Naive B cell (primary cell): ENCODE results near the gene CENPS. TPM values are rescaled to one million over a fixed set of nuclear protein-coding genes. Genes with fewer than 3 reads are reported as not detected.
A peak's percentile ranks its signal among the peaks of the same experiment; 100 is the strongest.
"Not testable (repeated sequence)": the region's sequence is repeated elsewhere in the genome, so short reads cannot be mapped to it uniquely, and the experiment has no call there.

Source experiments
- ATAC-seq, 2 donors: fragments of 150-1000 bp; cut with Tn5 transposase; 2 replicates each; pipeline ENCODE4 v1.10.0; 2021; ENCODE audit warnings: low read depth in 2 of 2, mild to moderate bottlenecking in 2 of 2, moderate library complexity in 2 of 2
- DNase-seq: peaks from one replicate; pipeline ENCODE4 v3.0.0; 2022
- H3K27ac Mint-ChIP-seq, 6 donors: one replicate each; pipeline ENCODE4 v1.8.0; 2020 to 2022; ENCODE audit warnings: mild to moderate bottlenecking in 6 of 6, mixed read lengths in 6 of 6, moderate library complexity in 5 of 6, inconsistent platforms in 2 of 6
- H3K27me3 Mint-ChIP-seq, 3 donors: one replicate each; pipeline ENCODE4 v1.8.0; 2021 to 2022; ENCODE audit warnings: mixed read lengths in 3 of 3, mild to moderate bottlenecking in 1 of 3
- H3K36me3 Mint-ChIP-seq, 2 donors: one replicate each; pipeline ENCODE4 v1.8.0; 2020 to 2022; ENCODE audit warnings: mixed read lengths in 2 of 2, inconsistent platforms in 1 of 2, mild to moderate bottlenecking in 1 of 2
- H3K4me1 Mint-ChIP-seq, 3 donors: one replicate each; pipeline ENCODE4 v1.8.0; 2020 to 2022; ENCODE audit warnings: mixed read lengths in 3 of 3, inconsistent platforms in 1 of 3, mild to moderate bottlenecking in 1 of 3, moderate library complexity in 1 of 3
- H3K4me3 Mint-ChIP-seq, 8 donors: one replicate each; pipeline ENCODE4 v1.8.0; 2020 to 2022; ENCODE audit warnings: mild to moderate bottlenecking in 8 of 8, mixed read lengths in 8 of 8, moderate library complexity in 8 of 8, inconsistent platforms in 2 of 8
- H3K9me3 Mint-ChIP-seq, 7 donors: one replicate each; pipeline ENCODE4 v1.8.0; 2020 to 2022; ENCODE audit warnings: mixed read lengths in 7 of 7, mild to moderate bottlenecking in 5 of 7, inconsistent platforms in 2 of 7, moderate library complexity in 1 of 7
- polyA plus RNA-seq, 6 donors: library from polyadenylated mRNA; unstranded; fragments of 300-500 nt; fragmentation: Illumina TruSeq; gene quantifications; one replicate each; pipeline ENCODE4 v1.2.3, GENCODE V29; 2021; ENCODE audit warnings: low read depth in 6 of 6

The CENPS gene
- polyA plus RNA-seq, 6 donors from 2014 or later: 10.1 to 21.3 (median 14.2) TPM

DNA sequence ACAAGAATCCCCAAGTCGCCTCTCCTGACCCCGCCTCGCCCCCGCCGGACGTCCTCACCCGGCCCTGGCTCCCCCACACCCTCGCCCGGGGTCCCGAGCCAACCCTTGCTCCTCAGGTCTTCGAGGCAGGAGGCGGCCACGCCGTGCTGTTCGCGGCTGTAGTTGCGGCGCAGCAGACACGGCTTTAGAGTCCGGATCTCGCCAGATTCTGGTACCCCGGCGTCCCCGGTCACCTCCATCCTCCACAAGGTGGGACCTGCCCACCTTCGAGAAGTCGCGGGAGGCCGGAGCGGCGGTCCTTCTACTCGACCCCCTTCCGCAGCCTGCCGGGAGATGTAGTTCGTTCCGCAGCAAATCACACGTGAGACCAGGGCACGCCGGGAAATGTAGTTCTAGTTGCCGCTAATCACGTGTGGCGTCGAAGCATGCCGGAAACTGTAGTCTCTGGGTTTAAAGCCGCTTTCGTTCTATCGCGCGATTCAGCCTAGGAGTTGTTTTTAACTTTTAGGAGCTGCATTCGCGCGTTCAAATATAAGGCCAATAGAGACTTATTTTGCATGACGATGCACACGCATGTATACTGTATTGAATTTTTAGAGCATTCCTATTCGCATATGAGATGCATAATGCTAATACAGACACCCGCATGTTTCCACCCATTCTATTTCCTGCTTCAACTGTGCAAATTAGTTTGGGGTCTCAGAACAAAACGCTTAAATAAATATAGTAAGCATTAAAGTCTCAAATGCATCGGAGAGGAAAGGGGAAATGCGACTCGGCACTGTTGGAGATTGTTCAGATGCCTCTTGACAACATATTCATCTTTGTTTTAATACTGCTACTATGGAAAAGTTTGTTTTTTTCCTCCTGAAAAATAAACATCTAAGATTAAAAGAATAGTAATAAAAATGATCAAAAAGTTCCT is 42.2 kb downstream of the CENPS start, which contains the start of gene DFFA:
Gene DFFA, minus strand, starts transcription at position 310 of the 925 bp plus-strand sequence. Its CDS starts 71 bp downstream, at position 239.
- peak within 1 kb of the TSS; percentile 95 to 99 (median 98) for H3K4me3 Mint-ChIP-seq
- H3K4me1 Mint-ChIP-seq: peaks cover 38 to 60% (median 52%) of the 10 kb centered on the region in 3 donors
- peak within 1 kb of the TSS; percentile 82 to 96 (median 94) for H3K27ac Mint-ChIP-seq
- no peaks in the 10 kb centered on the region for H3K27me3 Mint-ChIP-seq
- no peaks in the 10 kb centered on the region for H3K9me3 Mint-ChIP-seq
- peak; percentile 89 for DNase-seq
- peaks cover 7 to 8% of the 10 kb centered on the region in 2 donors for H3K36me3 Mint-ChIP-seq
- ATAC-seq: peak; percentile 85

GRCh38 chr1:10473145-10473765 is 43.0 kb downstream of the CENPS start:
- peak overlapping the region in 1 of 6 donors; percentile 82 for H3K27ac Mint-ChIP-seq
- peak overlapping the region; percentile 38 to 99 (median 96) for H3K4me3 Mint-ChIP-seq
- H3K36me3 Mint-ChIP-seq: peaks cover 1% of the 10 kb centered on the region in 2 donors
- ATAC-seq (no peak), DNase-seq (no peak)
- H3K27me3 Mint-ChIP-seq: no peaks in the 10 kb centered on the region
- no peaks in the 10 kb centered on the region for H3K9me3 Mint-ChIP-seq
- peaks cover 31 to 57% (median 44%) of the 10 kb centered on the region in 3 donors for H3K4me1 Mint-ChIP-seq

- DNase-seq, H3K36me3 Mint-ChIP-seq, H3K27me3 Mint-ChIP-seq, ATAC-seq, H3K9me3 Mint-ChIP-seq: not testable (repeated sequence)
- Mint-ChIP-seq H3K27ac (peak overlapping the region in 4 of 6 donors; percentile 84 to 96 (median 94)), H3K4me1 (peaks cover 31 to 57% (median 48%) of the 10 kb centered on the region in 3 donors), H3K4me3 (peak overlapping the region; percentile 86 to 97 (median 92))
Observed at GRCh38 chr1:10474309-10474612, 44.0 kb downstream of the CENPS start.

DNA sequence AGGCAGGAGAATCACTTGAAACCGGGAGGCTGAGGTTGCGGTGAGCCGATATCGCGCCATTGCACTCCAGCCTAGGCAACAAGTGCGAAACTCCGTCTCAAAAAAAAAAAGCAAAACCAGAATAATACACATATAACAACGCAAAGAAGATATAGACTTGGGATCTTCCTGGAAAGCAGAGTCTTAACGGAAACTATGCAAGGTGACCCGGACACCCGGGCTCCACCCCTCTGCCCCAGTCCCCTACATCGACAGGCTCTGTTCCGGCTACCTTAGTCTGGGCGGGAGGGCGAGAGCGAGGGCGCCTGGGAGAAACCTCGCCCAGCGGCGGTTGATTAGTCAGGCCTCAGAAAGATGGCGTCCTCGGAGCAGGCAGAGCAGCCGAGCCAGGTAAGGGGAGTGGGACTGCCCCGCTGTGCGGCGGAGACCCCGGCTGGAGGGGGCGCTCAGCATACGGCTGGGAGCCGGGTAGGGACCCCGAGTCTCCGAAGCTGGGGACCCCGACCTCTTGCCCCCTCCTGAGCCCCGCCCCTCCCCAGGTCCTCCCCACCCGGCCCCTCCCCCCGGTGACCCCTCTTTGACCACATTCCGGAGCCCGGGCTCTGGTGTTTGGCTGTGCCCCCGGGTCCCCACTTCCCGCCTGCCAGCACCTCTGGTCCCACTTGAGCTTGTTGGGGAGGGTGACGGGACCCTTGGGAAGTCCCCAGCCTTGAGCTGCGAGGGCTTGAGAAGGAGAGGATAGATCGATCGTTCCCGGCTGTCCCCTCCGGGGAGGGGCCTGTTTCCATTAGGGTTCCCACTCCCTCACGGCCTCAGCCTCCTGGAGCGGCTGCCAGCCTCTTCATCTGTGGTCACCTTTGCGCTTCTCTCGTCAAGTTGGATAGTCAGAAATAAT is 44.6 kb downstream of the CENPS start, which contains the start of gene PEX14:
Gene PEX14, plus strand, starts transcription at position 338 of the 895 bp plus-strand sequence. Its CDS starts 17 bp downstream, at position 355.
- Mint-ChIP-seq H3K4me1 (peaks cover 35 to 60% (median 53%) of the 10 kb centered on the region in 3 donors), H3K9me3 (no peaks in the 10 kb centered on the region), H3K27ac (peak within 1 kb of the TSS; percentile 71 to 96 (median 92)), H3K4me3 (peak within 1 kb of the TSS; percentile 86 to 97 (median 94)), H3K27me3 (no peaks in the 10 kb centered on the region), H3K36me3 (no peaks in the 10 kb centered on the region)
- ATAC-seq (peak; percentile 78 to 80), DNase-seq (peak; percentile 76)

GRCh38 chr1:10475510-10475909 is 45.3 kb downstream of the CENPS start:
- ATAC-seq: no peak
- no peaks in the 10 kb centered on the region for H3K27me3 Mint-ChIP-seq
- DNase-seq: no peak
- no peaks in the 10 kb centered on the region for H3K36me3 Mint-ChIP-seq
- peaks cover 35 to 60% (median 53%) of the 10 kb centered on the region in 3 donors for H3K4me1 Mint-ChIP-seq
- no peaks in the 10 kb centered on the region for H3K9me3 Mint-ChIP-seq
- H3K27ac Mint-ChIP-seq: peak overlapping the region in 5 of 6 donors; percentile 84 to 96 (median 90)
- H3K4me3 Mint-ChIP-seq: peak overlapping the region; percentile 86 to 97 (median 94)

DNA sequence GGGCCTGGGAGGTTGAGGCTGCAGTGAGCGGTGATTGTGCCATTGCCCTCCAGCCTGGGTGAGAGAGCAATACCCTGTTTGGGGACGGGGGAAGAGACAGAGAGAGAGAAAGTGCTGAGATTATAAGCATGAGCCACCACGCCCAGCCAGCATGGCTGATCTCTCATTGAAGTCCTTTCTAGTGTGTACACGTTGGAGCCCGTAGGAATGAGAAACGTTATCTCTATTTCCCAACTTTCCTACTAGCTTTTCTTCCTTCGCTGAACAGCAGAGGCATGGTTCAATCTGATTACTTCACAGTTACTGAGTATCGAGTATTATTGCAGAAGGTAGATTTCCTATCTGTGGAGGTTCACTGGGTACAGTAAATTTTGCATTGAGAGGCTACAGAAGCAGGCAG is 49.1 kb downstream of the CENPS start:
- DNase-seq (no peak), ATAC-seq (no peak)
- Mint-ChIP-seq H3K4me3 (peak overlapping the region in 1 of 8 donors; percentile 30), H3K4me1 (peaks cover 19 to 34% (median 32%) of the 10 kb centered on the region in 3 donors), H3K9me3 (no peaks in the 10 kb centered on the region), H3K27me3 (no peaks in the 10 kb centered on the region), H3K36me3 (no peaks in the 10 kb centered on the region), H3K27ac (peak overlapping the region in 2 of 6 donors; percentile 72 to 78)

- no peak overlapping the region for H3K4me3 Mint-ChIP-seq
- peaks cover 0 to 3% (median 0%) of the 10 kb centered on the region in 7 donors for H3K9me3 Mint-ChIP-seq
- no peak for ATAC-seq
- DNase-seq: no peak
- H3K27ac Mint-ChIP-seq: no peak overlapping the region
- H3K36me3 Mint-ChIP-seq: peaks cover 0 to 7% of the 10 kb centered on the region in 2 donors
- no peaks in the 10 kb centered on the region for H3K27me3 Mint-ChIP-seq
- peaks cover 15 to 30% (median 20%) of the 10 kb centered on the region in 3 donors for H3K4me1 Mint-ChIP-seq
Observed at GRCh38 chr1:10480614-10481013, 50.4 kb downstream of the CENPS start.

- ATAC-seq (no peak), DNase-seq (no peak)
- peaks cover 4 to 8% of the 10 kb centered on the region in 2 donors for H3K36me3 Mint-ChIP-seq
- H3K27me3 Mint-ChIP-seq: no peaks in the 10 kb centered on the region
- no peak overlapping the region for H3K4me3 Mint-ChIP-seq
- no peak overlapping the region for H3K27ac Mint-ChIP-seq
- peaks cover 0 to 5% (median 0%) of the 10 kb centered on the region in 7 donors for H3K9me3 Mint-ChIP-seq
- H3K4me1 Mint-ChIP-seq: peaks cover 5 to 13% (median 11%) of the 10 kb centered on the region in 3 donors
Observed at GRCh38 chr1:10484521-10484920, 54.3 kb downstream of the CENPS start.

DNA sequence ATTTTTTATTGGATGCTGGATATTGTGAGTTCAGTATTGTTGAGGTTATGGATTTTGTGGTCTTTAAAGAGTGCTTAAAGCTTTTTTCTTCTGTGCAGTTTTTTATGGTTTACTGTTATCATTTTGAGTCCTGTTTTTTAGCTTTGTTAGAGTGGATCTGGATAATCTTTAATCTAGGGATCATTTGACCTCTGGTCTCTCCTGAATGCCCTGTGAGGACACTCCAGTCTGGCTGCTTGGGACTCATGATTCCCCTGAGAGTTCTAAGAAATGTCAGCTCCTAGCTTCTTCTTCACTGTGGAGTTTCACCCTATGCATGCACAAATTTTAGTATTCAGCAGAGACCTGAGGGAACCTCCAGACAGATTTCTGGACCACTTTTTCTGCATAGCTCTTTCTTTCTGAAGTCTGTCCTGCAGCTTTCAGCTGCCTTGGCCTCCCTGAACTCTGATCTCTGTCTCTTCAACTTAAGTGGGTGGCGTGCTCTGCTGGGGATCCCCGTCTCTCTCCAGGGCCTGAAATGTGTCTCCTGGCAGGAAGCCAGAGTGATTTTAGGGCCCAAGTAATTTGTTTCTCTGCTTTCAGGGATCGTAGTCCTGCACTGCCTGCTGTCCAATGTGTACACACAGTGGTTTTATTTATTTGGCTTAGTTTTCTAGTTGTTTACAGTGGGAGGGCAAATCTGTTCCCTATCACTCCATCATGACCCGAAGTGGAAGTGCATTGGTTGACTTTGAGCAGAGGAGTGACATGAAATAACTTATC is 59.2 kb downstream of the CENPS start:
- no peak for DNase-seq
- Mint-ChIP-seq H3K4me1 (peaks cover 9 to 21% (median 16%) of the 10 kb centered on the region in 3 donors), H3K4me3 (no peak overlapping the region), H3K36me3 (peaks cover 4 to 13% of the 10 kb centered on the region in 2 donors), H3K9me3 (peaks cover 0 to 5% (median 0%) of the 10 kb centered on the region in 7 donors), H3K27ac (peak overlapping the region in 1 of 6 donors; percentile 92), H3K27me3 (no peaks in the 10 kb centered on the region)
- no peak for ATAC-seq

GRCh38 chr1:10490286-10490970 is 60.2 kb downstream of the CENPS start:
- DNase-seq (no peak), ATAC-seq (no peak)
- Mint-ChIP-seq H3K9me3 (peaks cover 0 to 2% (median 0%) of the 10 kb centered on the region in 7 donors), H3K4me3 (no peak overlapping the region), H3K4me1 (peaks cover 19 to 25% (median 20%) of the 10 kb centered on the region in 3 donors), H3K36me3 (peaks cover 4 to 5% of the 10 kb centered on the region in 2 donors), H3K27me3 (no peaks in the 10 kb centered on the region), H3K27ac (peak overlapping the region in 1 of 6 donors; percentile 74)
